Forelimb muscle (tissue), 1 donor: Measurements from ENCODE around the gene MAP1B. TPM values are rescaled to one million over a fixed set of nuclear protein-coding genes. Genes with fewer than 3 reads are reported as not detected.

ENCODE experiments used
- DNase-seq: peaks from one replicate; pipeline ENCODE4 v3.0.0-alpha.2; 2013; ENCODE audit warnings: low read depth
- polyA plus RNA-seq: library from polyadenylated mRNA; unstranded; fragments of 120-200 nt; gene quantifications from one replicate; pipeline ENCODE4 v1.2.1, GENCODE V29; 2013; ENCODE audit not compliant: insufficient read length

Gene MAP1B
- polyA plus RNA-seq, 1 donor = 32.5 TPM

DNA sequence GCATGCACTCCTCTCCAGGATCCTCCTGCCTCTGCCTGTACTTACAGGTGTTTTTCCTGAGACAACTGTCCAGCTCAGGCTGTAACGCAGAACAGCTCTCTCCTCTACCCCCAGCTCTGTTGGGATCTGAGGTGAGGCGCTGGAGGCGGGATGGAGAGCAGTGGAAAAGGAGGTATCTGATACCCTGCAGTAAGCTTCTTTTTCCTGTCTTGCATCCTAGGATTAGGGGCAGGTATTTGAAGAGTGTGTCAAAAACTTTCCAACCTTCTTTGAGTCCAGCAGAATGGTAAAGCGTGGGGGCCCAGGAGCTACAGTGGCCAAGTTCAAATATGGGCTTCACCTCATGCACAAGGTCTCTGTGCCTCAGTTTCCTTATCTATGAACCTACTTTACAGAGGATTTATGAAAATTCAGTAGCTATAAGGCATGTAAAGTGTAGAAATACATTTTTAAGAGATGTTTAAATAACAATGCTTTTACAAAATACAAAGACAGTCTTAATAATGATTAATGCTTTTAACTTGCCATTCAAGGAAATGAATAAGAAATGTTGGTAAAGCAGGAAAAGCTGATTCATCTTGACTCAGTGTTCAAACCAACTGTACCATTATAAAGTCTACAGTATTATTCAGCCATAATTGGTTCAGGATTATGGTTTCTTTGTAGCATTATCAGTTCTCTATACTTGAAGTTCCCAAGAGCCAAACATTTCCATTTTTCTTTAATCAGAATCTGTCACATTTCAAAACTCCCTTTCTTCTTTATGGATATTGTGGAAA is 26.1 kb downstream of the MAP1B start:
- DNase-seq = no peak

GRCh38 chr5:72134226-72134899 is 27.1 kb downstream of the MAP1B start:
- no peak for DNase-seq

DNA sequence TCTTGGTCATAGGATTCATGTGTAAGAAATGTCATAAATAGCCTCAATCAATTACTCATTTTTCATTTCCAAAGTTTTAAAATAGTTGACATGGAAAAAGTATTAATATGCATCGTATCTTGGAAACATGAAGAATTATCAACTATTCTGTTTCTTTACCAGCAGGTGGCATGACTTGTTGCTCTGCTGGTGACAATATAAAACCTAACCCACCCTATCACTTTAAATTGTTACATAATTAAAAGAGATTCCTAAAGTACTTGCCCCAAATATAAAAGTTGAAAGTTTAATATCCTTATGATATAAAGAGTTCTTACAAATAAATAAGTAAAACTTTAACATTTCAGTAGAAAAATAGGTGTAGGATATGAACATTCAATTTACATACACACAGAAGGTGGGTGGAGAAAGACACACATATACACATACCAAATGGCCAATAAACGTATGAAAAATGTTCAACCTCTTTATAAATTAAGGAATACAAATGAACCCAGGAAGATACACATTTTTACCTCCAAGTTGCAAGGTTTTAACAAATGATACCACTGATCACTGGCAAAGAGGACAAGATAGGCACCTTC is 30.6 kb downstream of the MAP1B start:
- DNase-seq = no peak

- no peak for DNase-seq
These were observed 31.8 kb downstream of the MAP1B start for GRCh38 chr5:72138943-72139521.

- DNase-seq = no peak
These were observed 33.4 kb downstream of the MAP1B start for GRCh38 chr5:72140711-72141110.

DNA sequence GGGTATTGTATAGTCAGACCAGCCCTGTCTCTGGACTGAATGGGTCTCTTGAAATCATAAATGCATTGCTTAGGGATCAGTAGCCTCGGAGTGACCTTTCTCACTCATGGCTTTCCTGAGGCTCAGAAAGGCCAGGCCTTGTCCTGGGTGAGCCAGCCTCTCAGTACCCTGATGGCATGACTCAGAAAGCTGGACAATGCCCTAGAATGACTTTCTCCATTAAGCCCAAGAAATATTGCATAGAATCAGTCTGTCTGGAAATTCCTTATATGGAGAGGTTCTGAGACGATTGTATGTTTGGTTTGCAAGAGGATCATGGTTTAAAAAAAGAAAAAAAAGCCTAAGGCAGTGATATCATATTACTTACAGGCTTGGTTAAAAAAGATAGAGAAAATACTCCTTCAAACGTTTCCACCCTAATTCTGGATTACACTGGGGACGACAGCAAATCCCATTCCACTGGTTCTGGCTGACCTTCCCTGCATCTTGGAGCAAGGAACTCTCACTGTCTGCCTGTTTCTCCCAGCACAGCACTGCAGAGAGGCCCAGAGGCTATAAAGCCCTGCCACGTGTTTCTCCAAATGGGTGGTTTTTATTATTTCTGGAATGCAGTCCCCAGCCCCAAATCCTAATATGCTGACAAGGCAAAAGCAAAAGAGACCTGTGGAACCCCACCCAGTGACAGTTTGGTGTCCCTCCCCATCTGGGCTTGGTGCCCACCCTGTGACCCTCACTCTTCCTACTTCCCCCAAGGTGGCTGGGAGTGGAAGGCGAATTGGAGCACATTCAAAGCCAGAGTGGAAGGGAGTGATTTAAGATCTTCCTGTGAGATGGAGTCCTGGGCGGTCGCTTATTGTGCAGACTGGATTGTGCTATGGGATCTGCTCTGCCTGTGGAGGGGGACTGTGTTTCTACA is 34.4 kb downstream of the MAP1B start:
- peak; percentile 62 for DNase-seq

GRCh38 chr5:72144762-72145161 is 37.5 kb downstream of the MAP1B start:
- DNase-seq = no peak

DNA sequence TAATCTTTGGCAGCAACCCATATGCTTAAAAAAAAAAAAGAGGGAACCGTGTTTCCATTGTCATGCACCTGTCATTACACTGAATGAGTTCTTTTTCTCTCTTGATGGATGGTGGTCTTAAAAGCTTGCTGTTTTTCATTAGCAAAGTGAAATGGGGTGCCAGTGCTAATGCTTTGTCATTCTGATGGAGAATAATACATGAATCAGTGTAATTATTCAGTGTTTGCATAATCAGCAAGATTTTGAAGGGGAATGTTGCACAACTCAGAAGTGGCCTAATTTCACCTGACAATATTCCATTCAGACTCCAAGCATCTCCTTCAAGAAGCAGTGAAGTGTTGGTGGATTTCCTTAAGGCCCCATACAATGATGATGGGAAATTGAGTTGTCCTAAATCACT is 38.1 kb downstream of the MAP1B start:
- DNase-seq = no peak

DNA sequence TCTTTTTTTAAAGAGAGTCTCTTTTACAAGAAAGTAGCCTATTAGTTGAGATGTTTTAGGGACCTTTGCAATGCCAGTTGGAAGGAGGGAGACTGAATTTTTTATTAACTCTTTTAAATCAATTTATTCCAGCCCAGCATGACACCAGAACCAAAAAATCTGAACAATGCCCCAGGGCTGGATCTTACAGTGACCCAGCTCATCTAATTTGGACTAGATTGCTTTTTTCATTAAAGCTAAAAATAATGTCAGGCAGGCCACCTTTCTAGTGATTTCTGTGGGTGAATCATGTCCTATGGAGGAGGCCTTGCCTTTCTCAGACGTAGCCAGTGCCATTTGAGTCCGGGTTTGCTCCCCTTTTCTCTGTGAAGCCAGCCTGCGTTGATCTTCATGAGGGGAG is 38.8 kb downstream of the MAP1B start:
- no peak for DNase-seq

GRCh38 chr5:72147569-72147968 is 40.3 kb downstream of the MAP1B start:
- DNase-seq = no peak

DNA sequence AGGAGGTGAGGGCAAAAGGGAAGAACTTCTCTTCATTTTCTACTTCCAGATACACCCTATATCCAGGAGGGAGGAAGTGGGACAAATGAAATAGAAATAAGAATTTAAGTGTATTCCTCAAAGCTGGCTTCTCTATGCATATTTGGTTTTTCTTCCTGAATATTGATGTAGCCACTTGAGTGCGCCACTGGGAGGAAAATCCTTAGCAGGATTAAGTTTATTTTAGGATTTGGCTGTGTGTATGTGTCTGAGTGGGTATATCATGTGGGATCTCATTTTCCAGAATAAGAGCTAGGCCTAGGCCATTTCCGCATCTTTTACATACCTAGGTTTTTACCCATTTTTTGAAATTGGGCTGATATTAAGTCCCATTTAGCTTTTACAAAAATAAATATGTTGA is 42.5 kb downstream of the MAP1B start:
- no peak for DNase-seq

GRCh38 chr5:72151169-72151568 is 43.9 kb downstream of the MAP1B start:
- DNase-seq = no peak

- DNase-seq = no peak
These were observed 44.4 kb downstream of the MAP1B start for GRCh38 chr5:72151646-72152045.

- no peak for DNase-seq
These were observed 45.3 kb downstream of the MAP1B start for GRCh38 chr5:72152545-72152944.

- no peak for DNase-seq
These were observed 46.3 kb downstream of the MAP1B start for GRCh38 chr5:72153551-72153950.

DNA sequence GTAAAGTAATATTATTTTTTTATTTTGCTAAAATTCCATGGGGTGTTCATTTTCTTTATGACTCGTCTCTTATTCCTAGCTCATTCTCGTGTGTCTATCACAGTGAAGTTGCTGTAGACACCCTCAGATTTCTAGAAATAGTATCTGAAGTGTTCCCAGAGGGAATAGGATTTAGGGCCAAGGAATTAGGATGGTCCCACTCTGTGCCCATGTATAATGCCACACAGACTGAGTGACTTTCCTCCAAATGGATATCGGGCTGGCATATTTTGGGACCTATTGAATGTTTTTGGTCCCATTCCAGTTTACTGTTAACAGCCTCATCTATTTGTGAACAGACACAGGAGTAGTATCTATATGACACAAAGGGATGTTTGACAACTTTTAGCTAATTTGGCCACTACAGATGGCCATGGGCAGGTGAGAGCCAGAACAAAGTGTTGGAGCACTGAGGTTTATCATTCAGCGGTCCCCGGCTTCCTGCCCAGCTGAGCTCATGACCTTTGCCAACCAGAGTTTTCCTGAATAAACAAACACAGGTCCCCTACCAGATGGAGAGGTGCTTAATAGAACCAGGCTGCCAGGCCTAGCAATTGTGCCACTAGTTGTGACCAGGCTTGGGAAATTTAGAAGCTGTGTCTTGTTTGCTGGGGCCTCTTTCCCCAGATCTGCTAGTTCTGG is 46.9 kb downstream of the MAP1B start:
- no peak for DNase-seq

DNA sequence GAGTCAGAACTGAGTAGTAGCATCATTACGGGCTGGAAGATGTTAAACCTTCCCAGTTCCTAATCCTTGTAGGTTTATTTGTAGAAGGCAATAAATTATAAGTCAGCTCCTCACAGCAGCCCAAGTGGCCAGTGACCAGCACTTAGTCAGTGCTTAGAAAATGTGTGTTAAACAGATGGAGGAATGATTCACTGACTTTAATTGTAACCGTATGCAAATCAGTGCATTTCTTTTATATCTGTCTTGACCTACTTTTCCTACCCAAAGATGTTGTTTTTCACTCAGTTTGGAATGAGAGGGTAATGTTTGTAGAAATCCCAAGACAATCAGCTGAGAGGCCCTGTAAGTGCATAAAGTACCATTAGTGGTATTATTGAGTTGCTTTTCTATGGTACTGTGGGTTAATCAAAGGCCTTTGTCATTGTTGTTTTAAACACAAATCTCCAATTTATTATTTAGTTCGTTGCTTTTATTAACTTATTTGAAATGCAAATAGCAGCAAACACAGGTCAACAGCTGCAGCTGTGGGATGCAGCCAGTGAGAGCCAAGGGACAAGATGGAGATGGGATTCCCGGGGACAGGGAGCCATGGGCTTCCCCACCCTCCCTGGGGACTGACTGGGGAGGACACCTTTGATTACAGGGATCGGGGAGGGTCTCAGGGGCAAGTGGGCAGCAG is 49.8 kb downstream of the MAP1B start:
- DNase-seq = peak; percentile 82

GRCh38 chr5:72157625-72157962 is 50.3 kb downstream of the MAP1B start:
- no peak for DNase-seq

- no peak for DNase-seq
These were observed 52.2 kb downstream of the MAP1B start for GRCh38 chr5:72159501-72159911.

GRCh38 chr5:72160329-72160728 is 53.1 kb downstream of the MAP1B start:
- no peak for DNase-seq

DNA sequence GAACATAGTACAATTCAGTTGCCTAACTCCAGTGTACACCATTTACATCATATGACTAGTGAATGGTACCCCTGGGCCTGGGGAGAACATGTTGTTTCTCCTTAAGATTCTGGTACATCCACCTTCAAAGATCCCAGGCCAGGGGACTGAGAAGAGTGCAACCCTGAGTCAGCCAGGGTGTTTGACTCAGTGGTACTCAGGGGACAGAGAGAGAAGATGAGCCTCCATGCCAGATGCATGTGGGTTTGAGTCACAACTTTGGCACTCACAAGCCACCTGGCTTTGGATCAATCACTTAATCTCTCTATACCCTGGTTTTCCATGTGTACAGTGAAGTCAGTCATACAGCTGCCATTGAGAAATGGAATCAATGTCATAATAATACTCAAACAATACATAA is 53.7 kb downstream of the MAP1B start:
- DNase-seq = no peak
